Activated CD4-positive, CD25-positive, alpha-beta regulatory T cell treated with anti-CD3 and anti-CD28 coated beads, Interleukin-2, amount 50 U/mL, for 24 hours (primary cell): ENCODE data around the gene SIGLEC9.

Source experiments
- ATAC-seq, 2 donors: fragments of 150-1000 bp; cut with Tn5 transposase; one replicate each; pipeline ENCODE4 v1.10.0; 2021; ENCODE audit warnings: mild to moderate bottlenecking in 1 of 2, moderate library complexity in 1 of 2

SIGLEC9 gene

GRCh38 chr19:51124729-51125128 is at the start of gene SIGLEC9:
Gene SIGLEC9 (plus strand): TSS chr19:51124906. CDS start chr19:51124975, 69 bp downstream.
- no peak for ATAC-seq

- ATAC-seq = no peak
Observed at GRCh38 chr19:51075998-51076397, 48.7 kb upstream of the SIGLEC9 start.

- no peak for ATAC-seq
Observed at GRCh38 chr19:51076631-51077213, 48.0 kb upstream of the SIGLEC9 start.

DNA sequence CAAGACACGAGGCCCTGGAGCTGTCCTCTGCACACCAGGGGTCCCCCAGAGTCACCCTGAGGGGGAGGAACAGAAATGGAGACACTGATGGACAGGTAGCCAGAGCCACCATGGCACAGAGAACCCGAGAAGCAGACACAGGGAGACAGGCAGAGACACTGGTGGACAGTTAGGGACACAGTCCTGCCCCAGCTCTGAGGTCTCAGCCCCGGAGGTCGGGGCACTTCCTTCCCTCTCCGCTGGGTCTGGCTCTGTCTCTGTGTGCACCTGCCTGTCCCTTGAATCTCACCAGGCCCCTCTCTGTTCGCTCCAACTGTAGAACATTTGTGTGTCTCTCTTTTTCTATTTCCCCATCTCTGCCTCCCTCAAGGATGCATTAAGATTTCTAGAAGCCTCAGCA is 46.6 kb upstream of the SIGLEC9 start:
- ATAC-seq = no peak

- ATAC-seq = no peak
Observed at GRCh38 chr19:51078731-51079130, 46.0 kb upstream of the SIGLEC9 start.

GRCh38 chr19:51079481-51080110 is 45.1 kb upstream of the SIGLEC9 start:
- ATAC-seq = no peak

DNA sequence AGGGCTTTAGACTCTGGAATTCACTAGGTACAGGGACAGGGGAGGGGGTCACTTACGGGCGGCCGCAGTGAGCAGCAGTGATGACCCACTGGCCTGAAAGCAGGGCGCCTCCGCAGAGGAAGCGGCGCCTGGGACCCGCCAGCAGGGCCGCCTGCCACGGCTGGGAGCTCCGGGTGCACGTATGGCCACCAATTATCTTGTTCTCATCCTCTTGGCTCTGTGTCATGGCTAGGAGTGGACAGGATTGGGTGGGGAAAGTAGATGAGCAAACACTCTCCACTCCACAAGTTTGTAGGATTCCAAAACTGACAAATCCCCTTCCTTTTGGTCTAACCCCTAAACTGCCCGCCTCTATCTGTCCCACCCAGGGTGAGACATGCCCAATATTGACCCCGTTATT is 43.2 kb upstream of the SIGLEC9 start:
- ATAC-seq = no peak

GRCh38 chr19:51082611-51083010 is 42.1 kb upstream of the SIGLEC9 start, which contains the start of gene KLK14:
Gene KLK14 (minus strand): TSS chr19:51082887. CDS start chr19:51082614, 273 bp downstream.
- ATAC-seq = no peak

DNA sequence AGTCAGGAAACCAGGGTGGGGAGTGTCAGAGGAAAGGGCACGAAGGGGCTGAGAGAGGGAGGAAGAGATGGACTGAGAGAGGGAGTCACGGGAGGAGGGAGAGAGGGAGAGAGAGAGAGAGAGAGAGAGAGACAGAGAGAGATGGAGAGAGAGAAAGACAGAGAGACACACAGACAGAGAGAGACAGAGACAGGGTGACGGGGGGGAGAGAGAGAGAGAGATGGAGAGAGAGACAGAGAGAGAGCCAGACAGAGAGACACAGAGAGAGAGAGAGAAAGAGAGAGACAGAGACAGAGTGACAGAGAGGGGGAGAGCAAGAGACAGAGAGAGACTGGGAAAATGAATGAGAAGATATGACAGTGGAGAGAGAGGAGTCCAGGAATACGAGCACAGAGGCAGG is 41.5 kb upstream of the SIGLEC9 start:
- no peak for ATAC-seq

GRCh38 chr19:51083783-51084182 is 40.9 kb upstream of the SIGLEC9 start:
- ATAC-seq = no peak

GRCh38 chr19:51084505-51084904 is 40.2 kb upstream of the SIGLEC9 start:
- ATAC-seq = no peak

DNA sequence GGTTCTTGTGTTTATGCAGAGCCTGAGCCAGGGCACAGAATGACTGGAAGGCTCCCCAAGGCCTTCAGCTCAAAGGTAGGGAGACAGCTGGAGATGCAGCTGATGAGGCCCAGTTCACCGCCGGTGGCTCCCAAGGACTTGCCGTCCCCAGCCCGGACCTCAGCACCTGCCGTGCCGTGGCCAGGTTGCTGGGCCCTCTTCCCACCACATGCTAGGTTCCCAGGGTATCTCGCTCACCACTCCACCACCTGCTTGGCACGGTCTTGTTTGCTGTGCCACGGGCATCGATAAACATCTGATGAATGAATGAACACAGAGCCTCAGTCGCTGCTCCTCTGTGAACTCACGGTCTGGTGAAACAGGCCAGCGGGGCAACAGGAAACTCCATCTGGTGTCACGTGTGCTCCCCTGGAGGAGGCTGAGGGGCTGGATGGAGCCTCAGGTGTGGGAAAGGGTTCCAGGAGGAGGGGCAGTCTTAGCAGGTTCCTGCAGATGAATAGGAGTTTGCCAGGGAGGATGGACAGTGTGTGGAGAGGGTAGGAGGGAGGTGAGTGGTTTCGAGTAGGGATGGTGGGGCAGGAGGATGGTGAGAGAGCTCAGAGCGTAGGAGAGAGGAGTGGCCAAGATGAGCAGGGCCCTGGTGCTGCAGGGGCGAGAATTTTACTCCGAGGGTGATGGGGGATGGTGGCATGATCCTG is 38.4 kb upstream of the SIGLEC9 start:
- no peak for ATAC-seq

GRCh38 chr19:51089786-51090185 is 34.9 kb upstream of the SIGLEC9 start:
- no peak for ATAC-seq

- ATAC-seq = no peak
Observed at GRCh38 chr19:51090471-51090870, 34.2 kb upstream of the SIGLEC9 start.

- ATAC-seq = no peak
Observed at GRCh38 chr19:51091126-51091525, 33.6 kb upstream of the SIGLEC9 start.

GRCh38 chr19:51091895-51092873 is 32.5 kb upstream of the SIGLEC9 start:
- no peak for ATAC-seq

- ATAC-seq = no peak
Observed at GRCh38 chr19:51093101-51093500, 31.6 kb upstream of the SIGLEC9 start.

- ATAC-seq = no peak
Observed at GRCh38 chr19:51093510-51094345, 31.0 kb upstream of the SIGLEC9 start.

DNA sequence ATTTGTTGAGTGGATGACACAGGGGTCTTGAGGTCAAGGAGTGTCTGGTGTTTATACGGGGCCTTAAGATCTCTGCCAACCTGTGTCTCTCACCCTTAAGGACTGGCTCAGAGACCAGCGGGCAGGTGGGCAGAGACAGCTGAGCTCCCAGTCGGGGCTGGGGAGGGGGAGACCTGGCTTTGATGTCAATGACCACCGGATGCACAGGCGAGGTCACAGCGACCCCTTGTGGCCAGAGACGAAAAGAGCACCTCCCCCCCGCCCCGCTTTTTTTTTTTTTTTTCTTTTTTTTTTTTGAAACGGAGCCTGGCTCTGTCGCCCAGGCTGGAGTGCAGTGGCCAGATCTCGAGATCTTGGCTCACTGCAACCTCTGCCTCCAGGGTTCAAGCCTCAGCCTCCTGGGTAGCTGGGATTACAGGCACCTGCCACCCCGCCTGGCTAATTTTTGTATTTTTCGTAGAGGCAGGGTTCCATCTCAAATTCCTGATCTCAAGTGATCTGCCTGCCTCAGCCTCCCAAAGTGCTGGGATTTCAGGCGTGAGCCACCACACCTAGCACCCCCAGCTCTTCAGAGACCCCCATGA is 29.9 kb upstream of the SIGLEC9 start:
- ATAC-seq = no peak

DNA sequence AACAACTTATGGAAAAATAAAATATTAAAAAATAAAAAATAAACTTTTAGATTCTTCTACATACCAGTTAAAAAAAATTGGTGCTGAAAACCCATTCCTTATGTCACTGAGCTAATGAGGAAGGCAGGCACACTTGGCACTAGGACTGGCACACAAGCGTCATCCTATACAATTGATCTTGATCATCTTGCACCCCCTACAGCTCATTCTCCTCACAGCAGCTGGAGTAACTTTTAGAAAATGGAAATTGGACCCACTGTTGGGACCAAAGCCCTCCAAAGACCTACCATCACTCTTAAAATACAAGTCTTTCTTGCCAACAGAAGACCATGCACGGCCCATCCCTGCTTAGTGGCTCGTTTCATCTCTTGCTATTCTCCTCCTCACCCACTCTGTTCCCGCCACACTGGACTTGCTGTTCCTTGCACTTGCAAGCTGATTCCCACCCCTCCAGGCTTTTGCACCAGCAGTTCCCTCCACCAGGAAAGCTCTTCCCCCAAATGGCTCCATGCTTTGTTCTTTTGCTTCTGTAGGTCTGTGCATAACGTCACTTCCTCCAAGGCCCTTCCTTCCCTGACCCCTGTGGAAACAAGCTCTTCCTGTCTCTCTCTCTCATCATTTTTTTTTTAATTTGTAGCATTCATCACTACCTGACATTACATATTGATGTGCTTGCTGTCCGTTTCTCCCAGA is 28.1 kb upstream of the SIGLEC9 start:
- ATAC-seq = no peak
